H9 (cell line): Measurements from ENCODE around the gene TMSB15B. TPM values are rescaled to one million over a fixed set of nuclear protein-coding genes. Genes with fewer than 3 reads are reported as not detected.
"Not testable (repeated sequence)": the region's sequence is repeated elsewhere in the genome, so short reads cannot be mapped to it uniquely, and the experiment has no call there.

Experiments
- DNase-seq: peaks from one replicate; pipeline ENCODE4 v3.0.0-alpha.2; 2017
- H2AFZ ChIP-seq: one replicate; pipeline ENCODE4 v1.6.1; 2013; ENCODE audit warnings: mild to moderate bottlenecking, low read length, control low read depth, moderate library complexity
- H2AK5ac ChIP-seq: 2 replicates; pipeline ENCODE4 v1.6.1; 2013; ENCODE audit warnings: low read length, control low read depth, mixed read lengths; ENCODE audit not compliant: insufficient read length
- H2BK120ac ChIP-seq: one replicate; pipeline ENCODE4 v1.6.1; 2013; ENCODE audit warnings: low read depth, mild to moderate bottlenecking, low read length, control low read depth, inconsistent platforms; ENCODE audit not compliant: poor library complexity, severe bottlenecking
- H2BK12ac ChIP-seq: 2 replicates; pipeline ENCODE4 v1.6.1; 2013; ENCODE audit warnings: low read length, control low read depth, mixed read lengths, low read depth; ENCODE audit not compliant: insufficient read length
- H2BK15ac ChIP-seq: 2 replicates; pipeline ENCODE4 v1.6.1; 2013; ENCODE audit warnings: low read depth, low read length, control low read depth
- H2BK20ac ChIP-seq: one replicate; pipeline ENCODE4 v1.6.1; 2013; ENCODE audit warnings: low read depth, mild to moderate bottlenecking, low read length, control low read depth, inconsistent platforms; ENCODE audit not compliant: poor library complexity, severe bottlenecking
- H2BK5ac ChIP-seq: 2 replicates; pipeline ENCODE4 v1.6.1; 2013; ENCODE audit warnings: low read length, control low read depth, mixed read lengths; ENCODE audit not compliant: insufficient read length
- H3K14ac ChIP-seq: 2 replicates; pipeline ENCODE4 v1.6.1; 2013; ENCODE audit warnings: low read length, control low read depth; ENCODE audit not compliant: insufficient read depth
- H3K18ac ChIP-seq: 2 replicates; pipeline ENCODE4 v1.6.1; 2013; ENCODE audit warnings: low read depth, mild to moderate bottlenecking, mixed read lengths, low read length, control low read depth; ENCODE audit not compliant: insufficient read length
- H3K23ac ChIP-seq: 2 replicates; pipeline ENCODE4 v1.6.1; 2013; ENCODE audit warnings: low read length, control low read depth, mixed read lengths, low read depth; ENCODE audit not compliant: insufficient read length
- H3K23me2 ChIP-seq: 2 replicates; pipeline ENCODE4 v1.6.1; 2013; ENCODE audit warnings: low read depth, mild to moderate bottlenecking, mixed read lengths, low read length, control low read depth; ENCODE audit not compliant: insufficient read length, poor library complexity, severe bottlenecking
- H3K27ac ChIP-seq: 2 replicates; pipeline ENCODE4 v1.5.1; 2013; ENCODE audit warnings: low read length, control low read depth, mixed read lengths, low read depth; ENCODE audit not compliant: insufficient read length
- H3K27me3 ChIP-seq: 2 replicates; pipeline ENCODE4 v1.6.1; 2013; ENCODE audit warnings: low read length, control low read depth, inconsistent platforms; ENCODE audit not compliant: insufficient read depth
- H3K4ac ChIP-seq: 2 replicates; pipeline ENCODE4 v1.6.1; 2013; ENCODE audit warnings: low read depth, mild to moderate bottlenecking, control low read depth, inconsistent platforms, low read length, moderate library complexity
- H3K4me1 ChIP-seq: 2 replicates; pipeline ENCODE4 v1.6.1; 2013; ENCODE audit warnings: low read length, control low read depth, inconsistent platforms; ENCODE audit not compliant: insufficient read depth
- H3K4me2 ChIP-seq: 2 replicates; pipeline ENCODE4 v1.6.1; 2013; ENCODE audit warnings: low read length, control low read depth, mixed read lengths; ENCODE audit not compliant: insufficient read length, insufficient read depth
- H3K56ac ChIP-seq: 2 replicates; pipeline ENCODE4 v1.6.1; 2013; ENCODE audit warnings: low read depth, mild to moderate bottlenecking, mixed read lengths, low read length, control low read depth; ENCODE audit not compliant: insufficient read length
- H3K79me1 ChIP-seq: 2 replicates; pipeline ENCODE4 v1.6.1; 2013; ENCODE audit warnings: low read depth, mild to moderate bottlenecking, moderate library complexity, low read length, control low read depth, inconsistent platforms; ENCODE audit not compliant: insufficient read depth, poor library complexity, severe bottlenecking
- H3K79me2 ChIP-seq: 2 replicates; pipeline ENCODE4 v1.6.1; 2013; ENCODE audit warnings: low read length, control low read depth, inconsistent platforms; ENCODE audit not compliant: insufficient read depth
- H3K9ac ChIP-seq: 2 replicates; pipeline ENCODE4 v1.6.1; 2013; ENCODE audit warnings: low read length, control low read depth, mixed read lengths; ENCODE audit not compliant: insufficient read length; ENCODE audit errors: extremely low read depth
- H3K9me3 ChIP-seq: one replicate; pipeline ENCODE4 v1.6.1; 2013; ENCODE audit warnings: low read depth, low read length, inconsistent platforms; ENCODE audit not compliant: control insufficient read depth
- H3T11ph ChIP-seq: one replicate; pipeline ENCODE4 v1.6.1; 2013; ENCODE audit warnings: mild to moderate bottlenecking, low read length, control low read depth, inconsistent platforms
- H4K20me1 ChIP-seq: one replicate; pipeline ENCODE4 v1.6.1; 2013; ENCODE audit not compliant: control insufficient read depth, insufficient read length, insufficient read depth
- H4K5ac ChIP-seq: 2 replicates; pipeline ENCODE4 v1.6.1; 2013; ENCODE audit warnings: low read depth, mild to moderate bottlenecking, mixed read lengths, low read length, control low read depth; ENCODE audit not compliant: insufficient read length
- H4K8ac ChIP-seq: replicated peaks from 2 replicates; pipeline ENCODE4 v1.6.1; 2013; ENCODE audit warnings: low read length, control low read depth, mixed read lengths, low read depth; ENCODE audit not compliant: insufficient read length
- H4K91ac ChIP-seq: 2 replicates; pipeline ENCODE4 v1.6.1; 2013; ENCODE audit warnings: low read depth, mild to moderate bottlenecking, moderate library complexity, mixed read lengths, low read length, control low read depth; ENCODE audit not compliant: insufficient read length
- H3K27ac Mint-ChIP-seq, 3 experiments: 2 replicates in 2 of 3; 3 replicates in 1 of 3; pipeline ENCODE4 v1.8.0; 2020 to 2021; ENCODE audit warnings: mixed read lengths in 3 of 3, mild to moderate bottlenecking in 1 of 3, moderate library complexity in 1 of 3
- H3K27me3 Mint-ChIP-seq: 2 replicates; pipeline ENCODE4 v1.8.0; 2021; ENCODE audit warnings: low read depth, mild to moderate bottlenecking, moderate library complexity, mixed read lengths
- H3K36me3 Mint-ChIP-seq, 3 experiments: 2 replicates in 2 of 3; 3 replicates in 1 of 3; pipeline ENCODE4 v1.8.0; 2020 to 2021; ENCODE audit warnings: low read depth in 3 of 3, mixed read lengths in 3 of 3; ENCODE audit not compliant: insufficient read depth in 1 of 3
- H3K4me1 Mint-ChIP-seq, 2 experiments: 2 replicates each; pipeline ENCODE4 v1.8.0; 2020; ENCODE audit warnings: mixed read lengths in 2 of 2
- H3K4me3 Mint-ChIP-seq, 2 experiments: 2 replicates in 1 of 2; 3 replicates in 1 of 2; pipeline ENCODE4 v1.8.0; 2020 to 2021; ENCODE audit warnings: mild to moderate bottlenecking in 2 of 2, mixed read lengths in 2 of 2, moderate library complexity in 1 of 2
- H3K9me3 Mint-ChIP-seq, 2 experiments: 2 replicates in 1 of 2; 3 replicates in 1 of 2; pipeline ENCODE4 v1.8.0; 2020; ENCODE audit warnings: mild to moderate bottlenecking in 2 of 2, mixed read lengths in 2 of 2, moderate library complexity in 1 of 2
- CTCF ChIP-seq: fragments of 200-600 bp; sonication (generic); conservative IDR thresholded peaks from 3 replicates; pipeline ENCODE4 v1.8.0; 2021; ENCODE audit warnings: antibody characterized with exemption, mild to moderate bottlenecking
- WGBS: extraction: QIAGEN DNeasy Blood & Tissue Kit; methylation state at CpG from one replicate; pipeline ENCODE4 v1.1.7; 2013; ENCODE audit warnings: missing lambda C conversion rate, low lambda C conversion rate, mixed read lengths; ENCODE audit not compliant: insufficient read length; ENCODE audit errors: extremely low coverage; 5-methylcytosine and 5-hydroxymethylcytosine counted together
- total RNA-seq: library from RNA; stranded (reverse); gene quantifications from 2 replicates; pipeline ENCODE4 v1.2.1, GENCODE V29; 2021

Gene TMSB15B
- total RNA-seq, 1 experiment from 2014 or later, result 9.6 TPM

- no peaks in the 10 kb centered on the region for H3K9me3 ChIP-seq
- no peak for DNase-seq
- H4K5ac ChIP-seq, result no peak overlapping the region
- H3K56ac ChIP-seq, result no peak overlapping the region
- no peak overlapping the region for H2BK15ac ChIP-seq
- H4K91ac ChIP-seq, result no peak overlapping the region
- H3K79me2 ChIP-seq, result no peaks in the 10 kb centered on the region
- Mint-ChIP-seq H3K4me1 (no peaks in the 10 kb centered on the region), H3K36me3 (peaks cover 0 to 5% (median 3%) of the 10 kb centered on the region in 3 experiments; a peak in 2 of 7 replicates), H3K27me3 (peaks cover 4% of the 10 kb centered on the region; the same call in 1 of the 2 replicates), H3K9me3 (peaks cover 0 to 33% of the 10 kb centered on the region in 2 experiments; a peak in 2 of 5 replicates), H3K27ac (no peak overlapping the region), H3K4me3 (no peak overlapping the region)
- H4K20me1 ChIP-seq, result no peaks in the 10 kb centered on the region
- H3K4ac ChIP-seq, result no peak overlapping the region
- no peak overlapping the region for H3K4me2 ChIP-seq
- H3K9ac ChIP-seq, result no peak overlapping the region
- H3K27ac ChIP-seq, result no peak overlapping the region
- no peak overlapping the region for H2AFZ ChIP-seq
- no peak overlapping the region for H2BK5ac ChIP-seq
- H3K23ac ChIP-seq, result no peak overlapping the region
- H3K27me3 ChIP-seq, result no peaks in the 10 kb centered on the region
- no peaks in the 10 kb centered on the region for H3K4me1 ChIP-seq
- no peak overlapping the region for H4K8ac ChIP-seq
- no peak overlapping the region for H3T11ph ChIP-seq
- no peak overlapping the region for H3K14ac ChIP-seq
- WGBS, result no CpG with 5 or more reads among the region's 4 CpGs
- H2BK20ac ChIP-seq, result no peak overlapping the region
- no peak overlapping the region for H2AK5ac ChIP-seq
- H2BK12ac ChIP-seq, result no peak overlapping the region
- H2BK120ac ChIP-seq, result no peak overlapping the region
- H3K79me1 ChIP-seq, result no peaks in the 10 kb centered on the region
- H3K18ac ChIP-seq, result no peak overlapping the region
- no peak for TF ChIP-seq CTCF
- no peaks in the 10 kb centered on the region for H3K23me2 ChIP-seq
Measured at GRCh38 chrX:103932133-103932532, 30.3 kb upstream of the TMSB15B start.

GRCh38 chrX:103940257-103940656, 22.2 kb upstream of the TMSB15B start:
- not testable (repeated sequence) for H3K4me2 ChIP-seq, H3K27ac ChIP-seq, H4K20me1 ChIP-seq, H4K91ac ChIP-seq, H3K9me3 ChIP-seq, H2BK20ac ChIP-seq, H3K27me3 ChIP-seq, H2AFZ ChIP-seq, H3T11ph ChIP-seq, H3K79me2 ChIP-seq, H3K23me2 ChIP-seq, H3K4me3 Mint-ChIP-seq, H3K4ac ChIP-seq, H3K27ac Mint-ChIP-seq, H2BK5ac ChIP-seq, H2BK15ac ChIP-seq, H2AK5ac ChIP-seq, H3K9ac ChIP-seq, H3K23ac ChIP-seq, H3K36me3 Mint-ChIP-seq, H2BK12ac ChIP-seq, DNase-seq, H3K4me1 ChIP-seq, H4K5ac ChIP-seq, H3K79me1 ChIP-seq, H2BK120ac ChIP-seq, H4K8ac ChIP-seq, H3K4me1 Mint-ChIP-seq, H3K18ac ChIP-seq, H3K14ac ChIP-seq, H3K56ac ChIP-seq
- WGBS, result no CpG with 5 or more reads among the region's 6 CpGs
- Mint-ChIP-seq H3K9me3 (peaks cover 0 to 52% of the 10 kb centered on the region in 2 experiments; a peak in 2 of 5 replicates), H3K27me3 (peaks cover 12% of the 10 kb centered on the region)
